Loucy (cell line): ENCODE results near the gene ETS2.

Experiments
- H2AFZ ChIP-seq: fragments of 200-600 bp; sonication (generic); 2 replicates; pipeline ENCODE4 v1.6.0; 2016; ENCODE audit warnings: antibody characterized with exemption, mild to moderate bottlenecking, low read length, moderate library complexity
- H3F3A ChIP-seq: fragments of 200-600 bp; 2 replicates; pipeline ENCODE4 v1.6.0; 2016; ENCODE audit warnings: antibody characterized with exemption, low read depth, mild to moderate bottlenecking
- H3K27me3 ChIP-seq: fragments of 200-600 bp; sonication (generic); 2 replicates; pipeline ENCODE4 v1.6.1; 2014; ENCODE audit warnings: low read length, mild to moderate bottlenecking; ENCODE audit not compliant: insufficient read depth, poor library complexity, severe bottlenecking
- H3K36me3 ChIP-seq: fragments of 200-600 bp; sonication (generic); 2 replicates; pipeline ENCODE4 v1.6.1; 2016; ENCODE audit warnings: low read length; ENCODE audit not compliant: insufficient read depth
- H3K4me1 ChIP-seq: fragments of 200-600 bp; sonication (generic); 2 replicates; pipeline ENCODE4 v1.5.1; 2014; ENCODE audit warnings: low read length, mild to moderate bottlenecking; ENCODE audit not compliant: insufficient read depth, poor library complexity, severe bottlenecking
- H3K4me2 ChIP-seq: fragments of 200-600 bp; sonication (generic); 2 replicates; pipeline ENCODE4 v1.6.0; 2014; ENCODE audit warnings: antibody characterized with exemption, low read length, low read depth, mild to moderate bottlenecking; ENCODE audit not compliant: poor library complexity, severe bottlenecking
- H3K4me3 ChIP-seq: fragments of 200-600 bp; sonication (generic); 2 replicates; pipeline ENCODE4 v1.5.1; 2014; ENCODE audit warnings: low read length, mild to moderate bottlenecking, mixed read lengths; ENCODE audit not compliant: poor library complexity, severe bottlenecking
- H3K79me2 ChIP-seq: fragments of 200-600 bp; sonication (generic); 2 replicates; pipeline ENCODE4 v1.6.1; 2014; ENCODE audit warnings: low read length; ENCODE audit not compliant: insufficient read depth
- H3K9ac ChIP-seq: fragments of 200-600 bp; sonication (generic); 2 replicates; pipeline ENCODE4 v1.6.0; 2014; ENCODE audit warnings: mild to moderate bottlenecking, low read depth, low read length, moderate library complexity; ENCODE audit not compliant: poor library complexity, severe bottlenecking
- H3K9me2 ChIP-seq: fragments of 200-600 bp; sonication (generic); replicated peaks from 2 replicates; pipeline ENCODE4 v1.6.1; 2016; ENCODE audit warnings: low read depth, low read length, mixed read lengths
- H3K9me3 ChIP-seq: fragments of 200-600 bp; sonication (generic); 2 replicates; pipeline ENCODE4 v1.6.1; 2014; ENCODE audit warnings: mild to moderate bottlenecking, antibody characterized with exemption, low read length, low read depth; ENCODE audit not compliant: insufficient read depth
- H4K20me1 ChIP-seq: fragments of 200-600 bp; sonication (generic); 2 replicates; pipeline ENCODE4 v1.6.0; 2014; ENCODE audit warnings: antibody characterized with exemption, low read length, mild to moderate bottlenecking; ENCODE audit not compliant: insufficient read depth, poor library complexity, severe bottlenecking
- CTCF ChIP-seq: fragments of 200-600 bp; sonication (generic); conservative IDR thresholded peaks from 2 replicates; pipeline ENCODE4 v1.5.1; 2014; ENCODE audit warnings: mild to moderate bottlenecking, antibody characterized with exemption, low read length
- EZH2phosphoT487 ChIP-seq: fragments of 200-600 bp; IDR thresholded peaks from 2 replicates; pipeline ENCODE4 v1.6.1; 2018; ENCODE audit warnings: antibody characterized with exemption, mild to moderate bottlenecking, moderate library complexity, borderline replicate concordance

The ETS2 gene

GRCh38 chr21:38805328-38806152 lies at the start of gene ETS2:
Gene ETS2, plus strand, starts transcription at chr21:38805929. Its CDS starts 4,106 bp downstream, at chr21:38810035.
- Histone ChIP-seq H3K79me2 (peaks cover 59% of the 10 kb centered on the region), H4K20me1 (peaks cover 45% of the 10 kb centered on the region), H3K4me3 (peak within 1 kb of the TSS; percentile 93), H3K9ac (peak within 1 kb of the TSS; percentile 89), H3K36me3 (no peaks in the 10 kb centered on the region), H3K27me3 (no peaks in the 10 kb centered on the region), H3K4me1 (peaks cover 46% of the 10 kb centered on the region), H3K9me2 (no peaks in the 10 kb centered on the region), H2AFZ (peak within 1 kb of the TSS; percentile 72), H3F3A (no peaks in the 10 kb centered on the region), H3K4me2 (peak within 1 kb of the TSS; percentile 83), H3K9me3 (no peaks in the 10 kb centered on the region)
- TF ChIP-seq EZH2phosphoT487: no peak
- TF ChIP-seq CTCF: peak; percentile 19; the same call in 1 of the 2 replicates

DNA sequence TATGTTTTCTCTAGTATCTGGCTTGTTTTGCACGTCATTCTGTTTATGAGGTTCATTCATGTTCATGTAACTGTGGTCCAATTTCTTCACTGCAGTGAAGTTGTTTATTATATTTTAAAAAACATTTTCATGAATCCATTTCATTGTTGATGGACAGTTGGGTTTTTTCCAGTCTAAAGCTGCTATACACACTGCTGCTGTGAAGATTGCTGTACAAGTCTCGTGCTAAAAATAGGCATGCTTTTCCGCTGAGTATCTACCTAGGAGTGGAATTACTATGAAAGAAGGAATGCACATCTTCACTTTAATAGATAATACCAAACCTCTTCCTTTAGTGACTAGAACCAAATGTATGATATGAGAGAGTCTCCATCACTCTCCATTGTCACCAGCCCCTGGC lies 49.0 kb upstream of the ETS2 start:
- Histone ChIP-seq H3K4me3 (no peak overlapping the region), H3K27me3 (no peaks in the 10 kb centered on the region), H4K20me1 (no peaks in the 10 kb centered on the region), H3K36me3 (no peaks in the 10 kb centered on the region), H3K4me1 (peaks cover 22% of the 10 kb centered on the region), H2AFZ (no peak overlapping the region), H3K79me2 (no peaks in the 10 kb centered on the region), H3K9me3 (no peaks in the 10 kb centered on the region), H3K9me2 (no peaks in the 10 kb centered on the region), H3F3A (no peaks in the 10 kb centered on the region; the same call in 1 of the 2 replicates), H3K9ac (no peak overlapping the region), H3K4me2 (no peak overlapping the region)
- TF ChIP-seq EZH2phosphoT487: no peak
- no peak for TF ChIP-seq CTCF

DNA sequence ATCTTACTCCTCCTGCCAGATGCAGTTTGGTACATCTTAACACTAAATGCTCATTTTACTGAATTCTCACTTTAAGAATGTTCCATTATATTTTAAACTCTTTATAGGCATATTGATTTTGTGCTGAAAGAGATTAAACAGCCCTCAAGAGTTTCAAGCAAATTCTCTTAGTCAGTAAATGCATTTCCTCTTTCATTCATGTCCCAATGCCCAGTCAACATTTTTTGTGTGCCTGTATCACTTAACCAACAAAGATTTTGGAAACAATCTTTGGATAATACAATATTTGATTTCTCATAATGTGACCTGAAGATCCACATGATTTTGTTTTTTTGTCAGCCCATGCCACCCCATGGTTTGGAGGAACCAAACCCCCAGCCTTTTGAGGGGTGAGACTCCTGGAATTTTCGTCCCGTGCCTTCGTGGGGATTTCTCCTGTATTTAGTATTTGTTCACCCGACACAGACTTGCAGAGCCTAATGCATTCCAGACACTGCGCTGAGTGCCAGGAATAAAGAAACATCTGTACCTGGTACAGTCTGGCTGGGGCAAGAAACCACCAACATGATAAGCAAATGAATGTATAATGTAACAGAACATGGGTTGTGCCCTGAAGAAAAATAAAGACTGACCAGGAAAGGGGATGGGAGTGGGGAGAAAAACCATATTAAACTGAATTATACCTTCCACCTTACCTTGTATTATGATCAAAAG lies 47.1 kb upstream of the ETS2 start:
- no peak for TF ChIP-seq CTCF
- no peak for TF ChIP-seq EZH2phosphoT487
- no peaks in the 10 kb centered on the region for H4K20me1 ChIP-seq
- no peaks in the 10 kb centered on the region for H3K9me2 ChIP-seq
- no peaks in the 10 kb centered on the region for H3K9me3 ChIP-seq
- H3K79me2 ChIP-seq: no peaks in the 10 kb centered on the region
- no peaks in the 10 kb centered on the region for H3K27me3 ChIP-seq
- H3K4me3 ChIP-seq: no peak overlapping the region
- no peak overlapping the region for H2AFZ ChIP-seq
- no peaks in the 10 kb centered on the region for H3K36me3 ChIP-seq
- H3K4me1 ChIP-seq: peaks cover 23% of the 10 kb centered on the region
- H3K4me2 ChIP-seq: no peak overlapping the region
- H3K9ac ChIP-seq: no peak overlapping the region
- no peaks in the 10 kb centered on the region; the same call in 1 of the 2 replicates for H3F3A ChIP-seq
